HPDE6-E6E7 (cell line): ENCODE measurements around the gene PIK3C2G.

Experiments used
- DNase-seq: peaks from one replicate; pipeline ENCODE4 v3.0.0; 2011; ENCODE audit warnings: missing footprints; ENCODE audit errors: extremely low spot score

PIK3C2G gene

GRCh38 chr12:18414671-18415070 is 153.4 kb downstream of the PIK3C2G start:
- DNase-seq = no peak

- no peak for DNase-seq
Observed at GRCh38 chr12:18415227-18415626, 153.9 kb downstream of the PIK3C2G start.

GRCh38 chr12:18416412-18416811 is 155.1 kb downstream of the PIK3C2G start:
- DNase-seq = no peak

- no peak for DNase-seq
Observed at GRCh38 chr12:18419311-18419710, 158.0 kb downstream of the PIK3C2G start.

- DNase-seq = no peak
Observed at GRCh38 chr12:18421867-18422266, 160.5 kb downstream of the PIK3C2G start.

GRCh38 chr12:18422871-18423270 is 161.6 kb downstream of the PIK3C2G start:
- DNase-seq = no peak

GRCh38 chr12:18424857-18425256 is 163.5 kb downstream of the PIK3C2G start:
- DNase-seq = no peak

GRCh38 chr12:18427520-18427919 is 166.2 kb downstream of the PIK3C2G start:
- DNase-seq = no peak

GRCh38 chr12:18428416-18428815 is 167.1 kb downstream of the PIK3C2G start:
- DNase-seq = no peak

GRCh38 chr12:18429366-18429765 is 168.0 kb downstream of the PIK3C2G start:
- DNase-seq = no peak

- peak; percentile 13 for DNase-seq
Observed at GRCh38 chr12:18430425-18431048, 169.2 kb downstream of the PIK3C2G start.

- no peak for DNase-seq
Observed at GRCh38 chr12:18431771-18432170, 170.5 kb downstream of the PIK3C2G start.

GRCh38 chr12:18432206-18432605 is 170.9 kb downstream of the PIK3C2G start:
- no peak for DNase-seq

GRCh38 chr12:18436170-18436569 is 174.9 kb downstream of the PIK3C2G start:
- DNase-seq = no peak

- DNase-seq = no peak
Observed at GRCh38 chr12:18439541-18439940, 178.2 kb downstream of the PIK3C2G start.

GRCh38 chr12:18443768-18444437 is 182.6 kb downstream of the PIK3C2G start:
- DNase-seq = no peak

- no peak for DNase-seq
Observed at GRCh38 chr12:18446061-18446644, 184.8 kb downstream of the PIK3C2G start.

- DNase-seq = no peak
Observed at GRCh38 chr12:18454330-18454729, 193.0 kb downstream of the PIK3C2G start.

GRCh38 chr12:18456344-18456743 is 195.0 kb downstream of the PIK3C2G start:
- DNase-seq = no peak

- DNase-seq = no peak
Observed at GRCh38 chr12:18457362-18457761, 196.0 kb downstream of the PIK3C2G start.

- DNase-seq = no peak
Observed at GRCh38 chr12:18461758-18462157, 200.4 kb downstream of the PIK3C2G start.

- DNase-seq = no peak
Observed at GRCh38 chr12:18462442-18462841, 201.1 kb downstream of the PIK3C2G start.

GRCh38 chr12:18467620-18468245 is 206.4 kb downstream of the PIK3C2G start:
- no peak for DNase-seq
